ENCODE measurements around the gene ZBTB49.
"Not testable (repeated sequence)": the region's sequence is repeated elsewhere in the genome, so short reads cannot be mapped to it uniquely, and the experiment has no call there.

ZBTB49 gene, protein sequence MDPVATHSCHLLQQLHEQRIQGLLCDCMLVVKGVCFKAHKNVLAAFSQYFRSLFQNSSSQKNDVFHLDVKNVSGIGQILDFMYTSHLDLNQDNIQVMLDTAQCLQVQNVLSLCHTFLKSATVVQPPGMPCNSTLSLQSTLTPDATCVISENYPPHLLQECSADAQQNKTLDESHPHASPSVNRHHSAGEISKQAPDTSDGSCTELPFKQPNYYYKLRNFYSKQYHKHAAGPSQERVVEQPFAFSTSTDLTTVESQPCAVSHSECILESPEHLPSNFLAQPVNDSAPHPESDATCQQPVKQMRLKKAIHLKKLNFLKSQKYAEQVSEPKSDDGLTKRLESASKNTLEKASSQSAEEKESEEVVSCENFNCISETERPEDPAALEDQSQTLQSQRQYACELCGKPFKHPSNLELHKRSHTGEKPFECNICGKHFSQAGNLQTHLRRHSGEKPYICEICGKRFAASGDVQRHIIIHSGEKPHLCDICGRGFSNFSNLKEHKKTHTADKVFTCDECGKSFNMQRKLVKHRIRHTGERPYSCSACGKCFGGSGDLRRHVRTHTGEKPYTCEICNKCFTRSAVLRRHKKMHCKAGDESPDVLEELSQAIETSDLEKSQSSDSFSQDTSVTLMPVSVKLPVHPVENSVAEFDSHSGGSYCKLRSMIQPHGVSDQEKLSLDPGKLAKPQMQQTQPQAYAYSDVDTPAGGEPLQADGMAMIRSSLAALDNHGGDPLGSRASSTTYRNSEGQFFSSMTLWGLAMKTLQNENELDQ

DNA sequence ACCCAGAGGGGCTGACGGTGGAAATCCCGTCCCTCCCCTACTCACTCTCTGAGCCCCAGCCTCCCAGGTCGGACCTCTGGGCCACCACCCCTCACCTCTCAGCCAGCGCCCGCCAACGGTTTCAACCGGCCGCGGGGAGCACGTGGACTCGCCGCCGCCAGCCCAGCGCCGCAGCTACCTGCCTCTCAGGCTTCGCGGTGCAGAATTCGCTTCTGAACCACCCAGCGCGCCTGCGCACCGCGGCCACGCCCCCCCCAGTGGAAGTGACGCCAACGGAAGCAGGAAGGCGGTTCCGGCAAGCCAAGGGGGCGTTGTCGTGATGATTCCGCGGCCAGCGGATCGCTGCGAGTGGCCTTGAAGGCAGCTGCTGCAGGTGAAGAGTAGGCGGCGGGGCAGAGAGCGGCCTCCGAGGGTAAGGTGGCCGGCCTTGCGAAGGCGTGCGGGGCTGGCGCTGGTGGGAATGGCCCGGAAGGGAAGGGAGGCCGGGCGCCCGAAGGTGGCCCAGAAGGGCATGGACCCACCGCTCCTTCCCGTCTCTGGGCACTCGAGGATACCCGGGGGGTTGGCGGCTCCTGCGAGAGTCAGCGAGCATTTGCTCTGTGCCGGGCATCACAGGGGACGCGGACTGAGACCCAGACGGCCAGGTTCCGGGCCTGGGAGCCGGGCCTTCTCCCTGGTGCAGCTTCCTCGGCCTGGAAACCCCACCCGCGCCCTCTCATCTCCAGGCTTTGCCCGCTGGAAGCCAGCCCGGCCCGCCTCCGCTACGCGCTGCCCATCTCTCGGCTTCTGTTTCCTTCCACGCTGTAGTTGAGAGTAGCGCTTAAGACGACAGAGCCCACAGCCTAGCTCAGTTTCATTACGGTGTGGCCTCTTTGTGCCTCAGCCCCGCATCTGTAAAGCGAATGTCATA is at the start of gene ZBTB49, which contains the start of gene LYAR:
TSS of gene ZBTB49 (plus strand) at position 311 of the 910 bp plus-strand sequence. CDS start 9,695 bp downstream, outside the sequence.
TSS of gene LYAR (minus strand) at position 214 of the 910 bp plus-strand sequence. CDS start 6,412 bp downstream, outside the sequence.
- DNase-seq: peak; percentile 92 to 97

DNA sequence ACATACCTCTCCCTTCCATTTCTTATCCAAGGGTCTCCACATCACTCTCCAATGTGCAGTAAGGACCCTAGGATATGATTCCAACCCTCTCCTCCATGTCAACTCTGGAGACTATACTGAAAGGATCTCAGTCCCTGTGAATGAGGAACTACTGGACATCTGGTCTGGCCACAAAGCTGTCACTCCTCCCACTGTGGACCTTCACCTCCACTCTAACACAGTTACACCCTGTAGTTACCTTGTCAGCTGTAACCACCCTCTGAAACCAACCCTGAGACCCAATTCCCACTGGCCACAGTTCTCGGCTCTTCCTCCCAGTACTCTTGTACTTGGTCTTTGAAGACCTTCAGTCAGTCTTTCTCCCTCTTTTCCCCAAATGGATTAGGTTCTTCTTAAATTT is 44.9 kb upstream of the ZBTB49 start:
- no peak for DNase-seq

DNA sequence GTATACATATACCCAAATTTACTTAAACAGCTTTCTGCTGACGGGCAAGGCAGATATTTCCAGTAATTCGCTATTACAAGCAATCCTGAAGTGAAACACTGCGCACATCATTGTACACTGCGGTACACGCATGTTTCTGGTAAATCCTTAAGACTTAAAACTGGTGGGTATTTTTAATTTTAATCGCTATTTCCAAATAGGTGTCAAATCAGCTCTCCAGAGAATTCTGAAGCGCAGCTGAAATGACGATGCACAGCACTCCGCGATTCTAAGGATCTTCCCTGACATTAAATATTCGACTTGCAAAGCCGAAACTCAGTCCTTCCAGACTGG is 42.4 kb upstream of the ZBTB49 start:
- no peak for DNase-seq

DNA sequence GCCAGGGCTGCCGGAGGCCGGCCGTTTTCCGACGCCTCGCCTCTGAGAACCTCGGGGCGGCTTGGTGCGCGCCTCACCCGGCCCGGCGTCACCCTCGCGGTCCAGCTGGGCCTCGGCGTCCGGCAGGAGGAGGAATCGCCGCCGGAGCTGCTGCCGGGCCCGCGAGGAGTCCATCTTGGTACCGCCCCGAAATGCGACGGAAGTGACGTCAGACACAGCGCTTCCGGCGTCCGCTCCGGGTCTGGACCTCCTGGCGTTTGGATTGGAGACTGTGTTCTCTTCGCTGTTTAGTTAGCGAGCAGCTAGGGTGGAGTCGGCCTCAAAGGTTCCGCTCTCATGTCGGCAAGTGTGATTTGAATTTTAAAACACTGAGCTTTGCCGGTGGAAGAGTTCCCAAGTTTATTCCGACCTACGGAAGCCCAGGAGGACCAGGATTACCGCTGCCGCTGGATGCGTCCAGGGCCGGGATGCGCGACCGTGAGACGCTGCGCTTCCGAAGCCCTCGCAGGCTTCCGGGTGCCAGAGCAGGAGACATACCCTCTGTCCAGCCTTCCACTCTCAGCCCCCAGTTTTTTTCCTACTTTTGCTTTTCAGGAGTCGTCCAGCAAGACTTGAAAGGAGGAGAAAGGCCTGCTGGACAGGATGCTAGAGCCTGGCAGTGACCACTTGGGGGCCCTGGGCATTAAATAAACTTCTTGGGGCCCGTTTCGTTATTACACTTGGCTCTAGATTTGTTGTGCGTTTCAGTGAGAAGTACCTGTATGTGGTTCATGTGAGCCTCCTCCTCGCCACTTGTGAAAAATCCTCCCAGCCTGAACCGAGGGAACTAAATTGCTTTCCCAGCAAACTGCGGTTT is 41.8 kb upstream of the ZBTB49 start, which contains the start of gene TMEM128:
TSS of gene TMEM128 (minus strand) at position 195 of the 856 bp plus-strand sequence. CDS start at position 174, 21 bp downstream.
- DNase-seq: peak; percentile 86 to 90

DNA sequence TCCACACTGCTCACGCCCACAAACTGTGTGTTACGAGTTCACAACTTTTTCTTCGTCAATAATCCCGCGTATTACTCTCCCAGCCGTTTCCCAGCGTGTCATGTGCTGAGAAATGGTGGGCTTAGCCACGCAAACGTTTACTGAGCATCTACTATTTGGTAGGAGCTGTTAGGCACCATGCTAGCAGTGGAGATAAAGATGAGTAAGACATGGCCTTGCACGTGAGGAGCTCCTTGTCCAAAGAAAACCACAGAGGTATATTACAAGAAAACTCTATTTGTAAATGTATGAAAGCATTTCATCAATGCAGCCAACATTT is 41.2 kb upstream of the ZBTB49 start:
- DNase-seq: no peak

DNA sequence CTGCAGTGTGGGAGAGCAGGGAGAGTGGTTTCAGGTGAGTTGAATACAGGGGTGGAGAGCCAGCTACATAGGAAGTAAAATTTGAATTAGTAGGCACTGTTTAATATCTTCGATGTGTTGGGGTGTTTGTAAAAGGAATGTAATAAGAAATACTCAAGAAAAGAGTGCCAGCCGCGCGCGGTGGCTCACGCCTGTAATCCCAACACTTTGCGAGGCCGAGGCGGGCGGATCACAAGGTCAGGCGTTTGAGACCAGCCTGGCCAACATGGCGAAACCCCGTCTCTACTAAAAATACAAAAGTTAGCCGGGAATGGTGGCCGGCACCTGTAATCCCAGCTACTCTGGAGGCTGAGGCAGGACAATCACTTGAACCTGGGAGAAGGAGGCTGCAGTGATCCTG is 40.7 kb upstream of the ZBTB49 start:
- not testable (repeated sequence) for DNase-seq

DNA sequence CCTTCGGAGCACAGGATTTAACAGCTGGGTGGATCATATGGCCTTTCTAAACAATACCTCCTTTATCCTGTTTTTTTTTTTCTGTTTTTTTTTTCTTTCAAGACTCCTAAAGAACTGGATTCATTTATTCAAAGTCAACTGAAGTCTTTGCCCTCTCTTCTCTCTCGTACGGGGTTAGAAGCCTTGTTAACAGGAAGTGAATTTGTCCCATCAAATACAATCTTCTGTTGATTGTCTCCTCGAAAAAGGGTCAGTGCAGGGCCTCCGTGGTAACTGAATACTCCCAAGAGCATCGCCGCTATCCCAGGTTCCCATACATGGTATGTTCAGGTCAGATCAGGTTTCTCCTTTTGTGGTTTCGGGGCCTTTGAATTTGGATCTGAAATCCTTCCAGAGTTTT is 40.2 kb upstream of the ZBTB49 start:
- no peak for DNase-seq

DNA sequence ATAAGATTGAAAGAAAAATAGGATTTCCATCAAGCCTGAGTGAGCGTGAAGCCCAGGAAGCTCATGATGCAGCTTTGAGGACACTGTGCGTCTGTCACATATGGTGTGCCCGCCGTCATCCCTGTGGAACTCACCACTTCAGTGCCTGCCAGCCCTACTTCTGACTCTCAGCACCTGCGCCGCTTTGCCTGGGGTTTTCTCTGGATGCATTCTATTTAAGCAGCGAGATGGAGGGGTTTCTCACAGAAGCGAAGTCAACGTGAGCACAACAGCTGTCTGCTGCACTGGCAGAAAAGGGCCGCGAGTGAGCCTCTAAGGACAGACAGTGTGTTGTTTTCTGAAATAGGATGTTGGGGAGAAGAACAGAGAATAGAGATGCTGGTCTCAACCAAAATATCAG is 35.9 kb upstream of the ZBTB49 start:
- no peak for DNase-seq

DNA sequence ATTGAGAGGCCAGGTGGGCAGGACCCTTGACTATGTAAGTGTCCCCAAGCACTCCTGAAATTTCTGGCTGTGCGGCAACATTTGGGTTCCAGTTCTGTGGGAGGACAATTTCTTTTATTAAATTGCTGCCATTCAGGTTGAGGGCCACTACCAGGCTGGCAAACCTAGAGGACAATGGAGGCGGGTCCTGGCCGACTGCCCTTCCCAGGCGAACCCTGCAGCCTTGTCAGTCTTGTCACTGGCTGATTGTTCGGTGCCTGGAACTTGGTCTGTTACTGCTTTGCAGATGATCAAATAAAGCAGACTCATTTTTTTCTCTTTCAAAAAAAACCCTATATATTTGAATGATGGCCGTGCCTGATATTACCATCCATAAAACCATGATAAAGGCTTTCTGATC is 35.4 kb upstream of the ZBTB49 start:
- no peak for DNase-seq

DNA sequence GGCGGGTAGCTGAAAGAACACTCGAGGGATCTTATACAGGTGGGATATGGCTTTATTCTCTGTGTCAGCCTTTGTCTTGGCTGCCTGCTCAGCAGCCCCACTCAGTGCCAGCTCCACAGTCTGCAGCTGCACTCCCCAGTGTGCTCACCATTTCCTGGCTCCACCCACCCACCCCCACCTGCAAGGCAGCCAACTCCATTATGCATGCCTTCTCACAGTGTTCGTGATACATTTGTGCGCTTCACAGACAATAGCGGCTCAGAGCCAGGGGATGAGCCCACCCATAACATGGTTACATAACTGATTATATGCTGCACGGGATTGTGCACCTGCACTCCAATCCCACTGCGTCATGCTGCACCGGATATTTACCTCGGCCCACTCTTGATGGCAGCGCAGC is 33.3 kb upstream of the ZBTB49 start:
- DNase-seq: no peak

DNA sequence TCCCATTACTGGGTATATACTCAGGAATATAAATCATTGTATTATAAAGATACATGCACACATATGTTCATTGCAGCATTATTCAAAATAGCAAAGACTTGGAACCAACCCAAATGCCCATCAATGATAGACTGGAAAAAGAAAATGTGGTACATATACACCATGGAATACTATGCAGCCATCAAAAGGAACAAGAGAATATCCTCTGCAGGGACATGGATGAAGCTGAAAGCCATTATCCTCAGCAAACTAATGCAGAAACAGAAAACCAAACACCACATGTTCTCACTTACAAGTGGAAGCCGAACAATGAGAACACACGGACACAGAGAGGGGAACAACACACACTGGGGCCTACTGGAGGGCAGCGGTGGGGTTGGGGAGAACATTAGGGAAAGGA is 32.3 kb upstream of the ZBTB49 start:
- not testable (repeated sequence) for DNase-seq

DNA sequence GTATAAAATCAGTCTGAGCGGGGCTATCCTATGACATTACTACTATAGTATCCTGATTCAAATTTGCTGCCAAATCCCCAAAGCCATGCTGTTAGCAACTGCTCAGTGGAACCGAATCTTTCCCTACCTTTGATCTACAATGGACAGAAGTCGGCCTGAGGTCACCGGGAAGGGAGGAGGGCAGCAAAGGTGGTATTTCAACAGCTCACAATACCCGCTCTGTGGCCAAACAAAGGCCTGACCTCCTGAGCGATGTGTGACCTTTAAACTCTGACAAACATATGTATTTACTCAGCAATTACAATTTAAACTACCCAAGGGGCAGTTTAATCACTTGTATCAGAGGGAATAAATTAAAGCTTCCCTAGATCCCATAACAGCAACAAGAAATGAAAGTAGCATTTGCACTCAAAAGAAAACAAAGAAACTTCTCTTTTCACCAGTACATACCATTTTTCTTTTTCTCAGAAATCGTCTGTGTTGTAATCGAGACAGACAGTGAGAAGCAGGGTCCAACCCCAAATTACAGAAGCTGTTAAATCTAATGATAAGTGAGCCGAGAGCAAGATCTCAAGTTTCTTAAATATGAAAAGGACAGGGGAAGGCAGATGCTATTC is 30.5 kb upstream of the ZBTB49 start:
- no peak for DNase-seq

DNA sequence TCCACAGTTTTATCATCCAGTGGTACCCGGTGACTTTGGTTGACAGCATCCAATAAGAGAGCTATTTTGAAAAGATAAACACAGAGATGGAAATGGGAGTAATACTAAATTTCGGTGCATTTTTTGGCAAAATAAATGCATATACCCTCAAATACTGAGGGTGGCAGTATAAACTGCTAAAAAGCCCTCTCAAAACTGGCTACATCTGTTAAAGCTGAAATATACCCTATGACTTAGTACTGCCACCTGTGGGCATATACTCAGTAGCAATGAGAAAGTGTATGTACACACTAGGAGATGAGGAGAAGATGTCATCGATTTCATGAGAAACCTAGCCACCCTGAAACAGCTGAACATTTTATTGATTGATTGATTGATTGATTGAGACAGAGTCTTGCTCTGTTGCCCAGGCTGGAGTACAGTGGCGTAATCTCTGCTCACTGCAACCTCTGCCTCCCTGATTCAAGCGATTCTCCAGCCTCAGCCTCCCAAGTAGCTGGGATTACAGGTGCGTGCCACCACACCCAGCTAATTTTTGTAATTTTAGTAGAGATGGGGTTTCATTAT is 29.8 kb upstream of the ZBTB49 start:
- peak in 1 of 2 donors; percentile 11 for DNase-seq

DNA sequence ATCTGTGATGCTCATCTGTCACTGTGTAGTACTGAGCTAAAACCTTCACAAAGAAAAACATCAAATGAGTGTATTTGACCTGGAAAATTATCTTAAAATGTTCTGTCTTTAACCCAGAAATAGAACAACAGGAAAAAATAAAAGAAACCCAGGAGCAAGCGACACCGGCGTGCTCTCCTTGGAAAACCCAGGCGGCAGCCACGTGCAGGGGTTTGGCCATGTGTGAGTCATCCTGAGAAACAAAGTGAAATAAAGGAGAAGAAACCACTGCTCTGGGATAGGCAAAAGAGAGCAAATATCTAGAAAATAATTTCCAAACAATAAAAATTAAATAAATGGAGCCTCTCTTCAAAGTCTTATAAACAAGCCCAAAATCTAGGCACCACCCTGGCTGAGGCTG is 22.1 kb upstream of the ZBTB49 start:
- no peak for DNase-seq

DNA sequence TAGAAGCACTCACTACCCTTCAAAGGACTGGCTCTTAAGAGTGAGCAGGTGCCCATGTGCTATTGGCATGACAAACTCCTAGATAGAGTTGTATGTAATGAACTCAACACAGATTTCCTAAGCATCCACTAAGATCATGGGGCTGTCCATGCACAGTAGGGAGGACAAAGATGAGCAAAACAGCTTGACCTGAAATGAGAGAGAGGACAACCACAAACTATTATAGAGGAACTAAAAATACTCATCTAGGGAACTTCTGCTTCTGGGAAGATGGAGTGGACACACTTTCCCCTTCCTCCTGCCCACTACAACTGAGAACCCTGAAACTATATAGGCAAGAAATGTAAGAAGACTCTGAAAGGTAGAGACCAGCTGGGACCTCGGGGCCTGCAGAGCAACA is 21.3 kb upstream of the ZBTB49 start:
- DNase-seq: no peak

DNA sequence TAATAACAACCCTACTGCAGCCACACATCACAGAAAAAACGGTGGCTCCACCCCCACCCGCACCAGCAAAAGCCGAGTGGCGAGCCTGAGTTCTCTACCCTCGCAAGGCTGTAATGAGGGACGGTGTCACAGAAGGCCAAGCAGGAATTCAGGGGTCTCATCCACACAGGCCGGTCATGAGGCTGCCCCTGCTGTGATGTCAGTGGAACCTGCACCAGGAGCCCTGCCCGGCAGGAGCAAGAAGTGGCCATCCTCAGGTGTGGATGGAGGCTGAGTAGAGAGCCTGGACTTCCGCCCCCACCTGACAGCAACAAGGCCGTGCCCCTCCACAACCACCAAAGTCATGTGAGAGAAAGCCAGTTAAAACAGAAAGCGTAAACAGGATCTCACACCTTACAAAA is 20.7 kb upstream of the ZBTB49 start:
- DNase-seq: peak in 1 of 2 donors; percentile 16

DNA sequence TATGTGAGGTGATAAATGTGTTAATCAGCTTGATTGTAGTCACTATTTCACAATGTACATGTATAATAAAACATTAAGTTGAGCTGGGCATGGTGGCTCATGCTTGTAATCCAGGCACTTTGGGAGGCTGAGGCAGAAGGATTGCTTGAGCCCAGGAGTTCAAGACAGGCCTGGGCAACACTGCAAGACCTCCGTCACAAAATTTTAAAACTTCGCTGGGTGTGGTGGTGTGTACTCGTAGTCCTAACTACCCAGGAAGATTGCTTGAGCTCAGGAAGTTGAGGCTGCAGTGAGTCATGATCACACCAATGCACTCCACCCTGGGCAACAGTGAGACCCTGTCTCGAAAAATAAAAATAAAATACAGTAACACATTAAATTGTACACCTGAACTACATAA is 20.2 kb upstream of the ZBTB49 start:
- DNase-seq: peak in 1 of 2 donors; percentile 9

DNA sequence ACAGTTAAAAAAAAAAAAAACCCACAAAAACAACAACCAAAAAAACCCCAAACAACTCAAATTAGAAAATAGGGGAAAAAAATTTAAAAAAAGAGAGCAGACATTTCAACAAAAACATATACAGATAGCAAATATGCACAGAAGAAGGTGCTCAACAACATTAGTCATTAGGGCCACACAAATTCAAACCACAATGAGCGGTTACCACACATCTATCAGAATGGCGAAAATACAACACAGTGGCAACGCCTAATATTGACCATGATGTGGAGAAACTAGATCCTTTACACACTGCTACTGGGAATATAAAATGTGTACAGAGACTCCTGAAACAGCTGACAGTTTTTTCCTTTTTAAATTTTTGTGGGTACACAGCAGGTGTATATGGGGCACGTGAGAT is 19.5 kb upstream of the ZBTB49 start:
- DNase-seq: no peak

DNA sequence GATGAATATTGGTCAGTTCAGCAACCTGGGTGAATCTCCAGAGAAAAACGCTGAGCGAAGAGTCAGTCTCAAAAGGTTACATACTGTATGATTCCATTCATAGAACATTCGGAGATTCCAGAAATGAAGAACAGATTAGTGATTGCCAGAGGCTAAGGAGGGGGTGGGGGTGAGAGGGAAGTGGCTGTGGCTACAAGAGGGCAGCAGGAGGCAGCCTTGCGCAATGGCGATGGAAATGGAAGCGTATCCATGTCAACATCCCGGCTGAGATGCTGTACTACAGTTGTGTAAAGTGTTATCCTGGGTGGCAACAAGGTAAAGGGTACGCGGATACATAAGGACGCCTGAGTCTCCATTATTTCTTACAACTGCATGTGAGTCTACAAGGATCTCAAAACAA is 18.1 kb upstream of the ZBTB49 start:
- no peak for DNase-seq

DNA sequence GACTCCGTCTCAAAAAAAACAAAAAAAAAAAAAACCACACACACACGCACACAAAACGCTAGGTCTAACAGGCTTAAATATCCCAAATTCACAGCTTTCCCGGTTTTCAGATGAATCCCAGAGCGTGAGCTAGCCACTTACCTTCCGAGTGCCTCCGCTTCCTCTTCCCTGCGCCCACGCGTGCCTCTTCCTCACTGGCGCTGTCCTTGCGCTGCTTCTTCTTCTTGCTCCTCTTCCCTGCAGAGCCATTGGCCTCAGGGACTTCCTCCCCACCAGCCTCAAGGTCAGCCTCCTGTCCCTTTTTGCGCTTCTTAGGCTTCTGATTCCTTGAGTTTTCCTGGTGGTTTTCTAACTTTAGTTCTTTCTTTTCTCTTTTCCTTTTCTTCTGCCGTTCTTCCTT is 15.8 kb upstream of the ZBTB49 start:
- DNase-seq: no peak

DNA sequence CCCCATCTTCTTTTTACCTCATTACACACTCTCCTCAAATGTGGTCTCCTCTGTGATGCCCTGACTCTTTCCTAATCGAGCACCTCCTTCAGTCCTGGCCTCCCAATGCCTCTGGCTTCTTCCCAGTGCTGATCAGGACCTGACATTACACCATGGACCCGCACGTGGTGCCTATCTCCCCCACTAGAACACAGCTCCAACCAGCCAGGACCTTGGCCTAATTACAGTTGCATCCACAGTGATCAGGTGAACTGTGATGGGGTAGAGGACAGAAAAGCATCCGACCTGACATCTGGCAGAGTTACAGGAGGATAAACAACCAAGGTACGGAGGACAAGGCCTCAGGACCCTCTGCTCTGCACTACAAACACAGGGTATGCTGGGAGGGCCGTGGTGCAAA is 12.5 kb upstream of the ZBTB49 start:
- DNase-seq: no peak
